ENCODE data around the gene JADE2. TPM values are rescaled to one million over a fixed set of nuclear protein-coding genes. Genes with fewer than 3 reads are reported as not detected.

The JADE2 gene
- total RNA-seq, 1 experiment from 2014 or later: 39.9 TPM

DNA sequence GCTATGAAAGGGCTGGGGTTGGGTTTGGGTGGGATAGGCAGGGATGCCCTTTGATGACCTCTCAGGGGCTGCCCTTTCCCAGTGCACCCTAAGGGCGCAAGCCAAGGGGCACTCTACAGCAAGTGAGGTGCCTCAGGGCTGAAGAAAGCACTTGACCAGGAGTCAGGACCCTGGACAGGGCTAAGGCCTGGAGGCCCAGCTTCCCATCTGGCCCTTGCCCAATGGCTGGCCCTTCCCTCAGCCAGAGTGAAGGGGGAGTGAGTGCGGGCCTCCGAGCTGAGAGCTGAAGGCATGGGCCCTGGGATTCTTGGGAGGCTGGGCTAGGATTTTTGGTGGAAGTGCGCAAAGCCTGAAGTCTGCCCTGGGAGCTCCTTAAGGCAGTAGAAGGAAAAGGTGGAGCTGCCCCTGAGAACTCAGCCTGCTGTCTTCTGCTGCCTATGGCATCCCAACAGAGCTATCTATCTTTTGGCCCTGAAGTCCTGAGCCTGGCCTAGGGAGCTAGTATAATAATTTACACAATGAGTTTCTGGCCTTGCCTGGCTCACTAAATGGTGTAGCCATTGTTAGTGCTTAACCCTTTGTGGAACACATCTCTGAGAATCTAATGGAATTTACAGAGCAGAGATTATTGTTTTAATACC, 16.4 kb downstream of the JADE2 start:
- BruUV-seq (replicated peaks): no TSS peak
- TF ChIP-seq, protein P1, sequence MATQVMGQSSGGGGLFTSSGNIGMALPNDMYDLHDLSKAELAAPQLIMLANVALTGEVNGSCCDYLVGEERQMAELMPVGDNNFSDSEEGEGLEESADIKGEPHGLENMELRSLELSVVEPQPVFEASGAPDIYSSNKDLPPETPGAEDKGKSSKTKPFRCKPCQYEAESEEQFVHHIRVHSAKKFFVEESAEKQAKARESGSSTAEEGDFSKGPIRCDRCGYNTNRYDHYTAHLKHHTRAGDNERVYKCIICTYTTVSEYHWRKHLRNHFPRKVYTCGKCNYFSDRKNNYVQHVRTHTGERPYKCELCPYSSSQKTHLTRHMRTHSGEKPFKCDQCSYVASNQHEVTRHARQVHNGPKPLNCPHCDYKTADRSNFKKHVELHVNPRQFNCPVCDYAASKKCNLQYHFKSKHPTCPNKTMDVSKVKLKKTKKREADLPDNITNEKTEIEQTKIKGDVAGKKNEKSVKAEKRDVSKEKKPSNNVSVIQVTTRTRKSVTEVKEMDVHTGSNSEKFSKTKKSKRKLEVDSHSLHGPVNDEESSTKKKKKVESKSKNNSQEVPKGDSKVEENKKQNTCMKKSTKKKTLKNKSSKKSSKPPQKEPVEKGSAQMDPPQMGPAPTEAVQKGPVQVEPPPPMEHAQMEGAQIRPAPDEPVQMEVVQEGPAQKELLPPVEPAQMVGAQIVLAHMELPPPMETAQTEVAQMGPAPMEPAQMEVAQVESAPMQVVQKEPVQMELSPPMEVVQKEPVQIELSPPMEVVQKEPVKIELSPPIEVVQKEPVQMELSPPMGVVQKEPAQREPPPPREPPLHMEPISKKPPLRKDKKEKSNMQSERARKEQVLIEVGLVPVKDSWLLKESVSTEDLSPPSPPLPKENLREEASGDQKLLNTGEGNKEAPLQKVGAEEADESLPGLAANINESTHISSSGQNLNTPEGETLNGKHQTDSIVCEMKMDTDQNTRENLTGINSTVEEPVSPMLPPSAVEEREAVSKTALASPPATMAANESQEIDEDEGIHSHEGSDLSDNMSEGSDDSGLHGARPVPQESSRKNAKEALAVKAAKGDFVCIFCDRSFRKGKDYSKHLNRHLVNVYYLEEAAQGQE (IDR thresholded peaks at IDR 0.05; ENCODE audit: low read depth): peak; percentile 70
- TF ChIP-seq EZH2phosphoT487 (IDR thresholded peaks at IDR 0.05; ENCODE audit: borderline replicate concordance): no peak
- POLR2A ChIA-PET: no interaction called here
- Histone ChIP-seq H3K4me1 (ENCODE audit: control insufficient read depth in 1 of 2, insufficient read depth in 2 of 2, low read length in 2 of 2) (no peaks in the 10 kb centered on the region), H3K9ac (ENCODE audit: low read length) (no peak overlapping the region), H3K79me2 (ENCODE audit: insufficient read depth, low read length) (no peaks in the 10 kb centered on the region), H3K4me3 (replicated peaks in 1 of 2; ENCODE audit: low read depth in 1 of 2, low read length in 2 of 2) (no peak overlapping the region), H3K9me2 (ENCODE audit: insufficient read depth) (no peaks in the 10 kb centered on the region), H2AFZ (ENCODE audit: low read depth, low read length, poor library complexity, severe bottlenecking) (no peak overlapping the region), H3K9me3 (ENCODE audit: control insufficient read depth in 1 of 2, insufficient read depth in 1 of 2, low read depth in 1 of 2, low read length in 2 of 2) (no peaks in the 10 kb centered on the region), H3K4me2 (ENCODE audit: low read length) (no peak overlapping the region), H3K27ac (ENCODE audit: low read depth, low read length) (no peak overlapping the region), H3K27me3 (ENCODE audit: insufficient read depth, low read length) (no peaks in the 10 kb centered on the region), H4K20me1 (ENCODE audit: insufficient read depth) (no peaks in the 10 kb centered on the region), H3K36me3 (ENCODE audit: control insufficient read depth in 1 of 2, insufficient read depth in 2 of 2, low read length in 2 of 2) (peaks cover 2 to 12% of the 10 kb centered on the region in 2 experiments; a peak in 3 of 4 replicates)
- RAD21 ChIA-PET (ENCODE audit: low non-redundant PET in 1 of 2, low total read pairs in 2 of 2, uncharacterized antibody in 2 of 2, unreplicated experiment in 2 of 2): no interaction called here
- ATAC-seq (no peak), DNase-seq (ENCODE audit: low read depth, low spot score) (no peak)
- CTCF ChIA-PET: interaction anchor here (1.7 kb wide), 1 partner anchor 46 kb away, joined by 5 read pairs; no protein-coding TSS in a partner anchor
- intact Hi-C loops (cut with micrococcal nuclease): no loop called here

DNA sequence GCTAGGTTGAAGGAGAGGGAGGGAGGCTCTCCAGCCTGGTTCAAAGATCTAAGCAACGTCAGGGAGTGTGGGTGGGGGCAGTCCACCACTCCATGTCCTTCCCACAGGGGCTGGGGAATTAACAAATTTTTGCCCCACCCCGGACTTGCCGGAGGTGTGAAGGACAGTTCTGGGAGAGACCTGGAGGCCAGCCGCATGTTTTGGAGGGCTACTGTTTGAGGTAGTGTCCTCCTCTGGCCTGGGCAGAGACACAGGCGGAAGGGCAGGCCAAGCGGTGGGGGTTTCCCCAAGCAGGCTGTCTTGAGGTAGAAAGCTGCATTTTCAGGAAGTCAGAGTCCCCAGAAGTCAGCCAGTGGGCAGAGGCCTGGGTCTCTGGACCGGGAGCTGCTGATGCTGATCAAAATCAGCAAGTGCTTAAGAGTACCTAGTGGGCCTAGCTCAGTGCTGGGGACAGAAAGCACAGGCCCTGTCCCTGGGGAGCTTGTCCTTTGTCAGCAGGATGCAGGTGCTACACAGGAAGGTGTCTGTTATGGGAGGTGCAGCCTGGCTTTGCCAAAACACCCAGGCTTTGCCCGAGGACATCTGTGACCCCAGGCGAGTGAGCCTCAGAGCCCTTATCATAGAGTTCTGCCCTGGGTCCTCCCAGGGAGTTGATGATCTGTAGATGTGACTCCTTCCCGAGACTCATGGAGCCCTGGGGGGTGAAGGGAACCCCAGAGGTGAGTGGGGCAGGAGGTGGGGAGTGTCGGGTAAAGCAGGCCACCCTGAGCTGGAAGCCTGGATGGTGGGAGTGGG, 18.5 kb downstream of the JADE2 start:
- ChIA-PET POLR2A (no interaction called here), CTCF (no interaction called here)
- no peak for TF ChIP-seq EGR1 (IDR thresholded peaks at IDR 0.05; ENCODE audit: low read depth)
- no peak for TF ChIP-seq RAD21 (IDR thresholded peaks at IDR 0.05; ENCODE audit: low read depth)
- no peak for TF ChIP-seq POLR2AphosphoS5 (IDR thresholded peaks at IDR 0.05; ENCODE audit: low read depth, low read length)
- TF ChIP-seq, protein P2, sequence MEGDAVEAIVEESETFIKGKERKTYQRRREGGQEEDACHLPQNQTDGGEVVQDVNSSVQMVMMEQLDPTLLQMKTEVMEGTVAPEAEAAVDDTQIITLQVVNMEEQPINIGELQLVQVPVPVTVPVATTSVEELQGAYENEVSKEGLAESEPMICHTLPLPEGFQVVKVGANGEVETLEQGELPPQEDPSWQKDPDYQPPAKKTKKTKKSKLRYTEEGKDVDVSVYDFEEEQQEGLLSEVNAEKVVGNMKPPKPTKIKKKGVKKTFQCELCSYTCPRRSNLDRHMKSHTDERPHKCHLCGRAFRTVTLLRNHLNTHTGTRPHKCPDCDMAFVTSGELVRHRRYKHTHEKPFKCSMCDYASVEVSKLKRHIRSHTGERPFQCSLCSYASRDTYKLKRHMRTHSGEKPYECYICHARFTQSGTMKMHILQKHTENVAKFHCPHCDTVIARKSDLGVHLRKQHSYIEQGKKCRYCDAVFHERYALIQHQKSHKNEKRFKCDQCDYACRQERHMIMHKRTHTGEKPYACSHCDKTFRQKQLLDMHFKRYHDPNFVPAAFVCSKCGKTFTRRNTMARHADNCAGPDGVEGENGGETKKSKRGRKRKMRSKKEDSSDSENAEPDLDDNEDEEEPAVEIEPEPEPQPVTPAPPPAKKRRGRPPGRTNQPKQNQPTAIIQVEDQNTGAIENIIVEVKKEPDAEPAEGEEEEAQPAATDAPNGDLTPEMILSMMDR (IDR thresholded peaks at IDR 0.05 in 2 of 3, conservative IDR thresholded peaks at IDR 0.05 in 1 of 3; ENCODE audit: borderline replicate concordance in 1 of 3, insufficient read depth in 1 of 3, low read depth in 2 of 3, low read length in 2 of 3): no peak
- TF ChIP-seq CEBPB (IDR thresholded peaks at IDR 0.05; ENCODE audit: low read depth): no peak
- TF ChIP-seq SIN3A (IDR thresholded peaks at IDR 0.05; ENCODE audit: low read depth): no peak
- no peak for TF ChIP-seq ZFX (IDR thresholded peaks at IDR 0.05)
- TF ChIP-seq, protein P3, sequence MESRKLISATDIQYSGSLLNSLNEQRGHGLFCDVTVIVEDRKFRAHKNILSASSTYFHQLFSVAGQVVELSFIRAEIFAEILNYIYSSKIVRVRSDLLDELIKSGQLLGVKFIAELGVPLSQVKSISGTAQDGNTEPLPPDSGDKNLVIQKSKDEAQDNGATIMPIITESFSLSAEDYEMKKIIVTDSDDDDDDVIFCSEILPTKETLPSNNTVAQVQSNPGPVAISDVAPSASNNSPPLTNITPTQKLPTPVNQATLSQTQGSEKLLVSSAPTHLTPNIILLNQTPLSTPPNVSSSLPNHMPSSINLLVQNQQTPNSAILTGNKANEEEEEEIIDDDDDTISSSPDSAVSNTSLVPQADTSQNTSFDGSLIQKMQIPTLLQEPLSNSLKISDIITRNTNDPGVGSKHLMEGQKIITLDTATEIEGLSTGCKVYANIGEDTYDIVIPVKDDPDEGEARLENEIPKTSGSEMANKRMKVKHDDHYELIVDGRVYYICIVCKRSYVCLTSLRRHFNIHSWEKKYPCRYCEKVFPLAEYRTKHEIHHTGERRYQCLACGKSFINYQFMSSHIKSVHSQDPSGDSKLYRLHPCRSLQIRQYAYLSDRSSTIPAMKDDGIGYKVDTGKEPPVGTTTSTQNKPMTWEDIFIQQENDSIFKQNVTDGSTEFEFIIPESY (IDR thresholded peaks at IDR 0.05; ENCODE audit: extremely low read depth, insufficient replicate concordance, low read length): no peak

More for the DNA sequence above, 18.5 kb downstream of the JADE2 start:
- ATAC-seq: no peak
- no peak overlapping the region for H2AFZ ChIP-seq (ENCODE audit: low read depth, low read length, poor library complexity, severe bottlenecking)
- no peak overlapping the region for H3K4me3 ChIP-seq (replicated peaks in 1 of 2; ENCODE audit: low read depth in 1 of 2, low read length in 2 of 2)
- no peaks in the 10 kb centered on the region for H3K9me3 ChIP-seq (ENCODE audit: control insufficient read depth in 1 of 2, insufficient read depth in 1 of 2, low read depth in 1 of 2, low read length in 2 of 2)
- RAD21 ChIA-PET (ENCODE audit: low non-redundant PET in 1 of 2, low total read pairs in 2 of 2, uncharacterized antibody in 2 of 2, unreplicated experiment in 2 of 2): no interaction called here
- DNase-seq (ENCODE audit: low read depth, low spot score): no peak
- BruUV-seq (replicated peaks): no TSS peak
- H4K20me1 ChIP-seq (ENCODE audit: insufficient read depth): no peaks in the 10 kb centered on the region
- H3K9me2 ChIP-seq (ENCODE audit: insufficient read depth): no peaks in the 10 kb centered on the region
- intact Hi-C loops (cut with micrococcal nuclease): no loop called here
- peaks cover 2 to 10% of the 10 kb centered on the region in 2 experiments; a peak in 2 of 4 replicates for H3K36me3 ChIP-seq (ENCODE audit: control insufficient read depth in 1 of 2, insufficient read depth in 2 of 2, low read length in 2 of 2)
- H3K27me3 ChIP-seq (ENCODE audit: insufficient read depth, low read length): no peaks in the 10 kb centered on the region
- no peaks in the 10 kb centered on the region for H3K4me1 ChIP-seq (ENCODE audit: control insufficient read depth in 1 of 2, insufficient read depth in 2 of 2, low read length in 2 of 2)
- H3K27ac ChIP-seq (ENCODE audit: low read depth, low read length): no peak overlapping the region
- H3K79me2 ChIP-seq (ENCODE audit: insufficient read depth, low read length): no peaks in the 10 kb centered on the region
- no peak overlapping the region for H3K9ac ChIP-seq (ENCODE audit: low read length)
- H3K4me2 ChIP-seq (ENCODE audit: low read length): no peak overlapping the region
